Dedifferentiated amniotic fluid mesenchymal stem cell (primary cell): ENCODE data around the gene CACNA1I.

Experiments
- DNase-seq: peaks from one replicate; pipeline ENCODE4 v3.0.0-alpha.2; 2016; ENCODE audit errors: extremely low spot score

The CACNA1I gene

DNA sequence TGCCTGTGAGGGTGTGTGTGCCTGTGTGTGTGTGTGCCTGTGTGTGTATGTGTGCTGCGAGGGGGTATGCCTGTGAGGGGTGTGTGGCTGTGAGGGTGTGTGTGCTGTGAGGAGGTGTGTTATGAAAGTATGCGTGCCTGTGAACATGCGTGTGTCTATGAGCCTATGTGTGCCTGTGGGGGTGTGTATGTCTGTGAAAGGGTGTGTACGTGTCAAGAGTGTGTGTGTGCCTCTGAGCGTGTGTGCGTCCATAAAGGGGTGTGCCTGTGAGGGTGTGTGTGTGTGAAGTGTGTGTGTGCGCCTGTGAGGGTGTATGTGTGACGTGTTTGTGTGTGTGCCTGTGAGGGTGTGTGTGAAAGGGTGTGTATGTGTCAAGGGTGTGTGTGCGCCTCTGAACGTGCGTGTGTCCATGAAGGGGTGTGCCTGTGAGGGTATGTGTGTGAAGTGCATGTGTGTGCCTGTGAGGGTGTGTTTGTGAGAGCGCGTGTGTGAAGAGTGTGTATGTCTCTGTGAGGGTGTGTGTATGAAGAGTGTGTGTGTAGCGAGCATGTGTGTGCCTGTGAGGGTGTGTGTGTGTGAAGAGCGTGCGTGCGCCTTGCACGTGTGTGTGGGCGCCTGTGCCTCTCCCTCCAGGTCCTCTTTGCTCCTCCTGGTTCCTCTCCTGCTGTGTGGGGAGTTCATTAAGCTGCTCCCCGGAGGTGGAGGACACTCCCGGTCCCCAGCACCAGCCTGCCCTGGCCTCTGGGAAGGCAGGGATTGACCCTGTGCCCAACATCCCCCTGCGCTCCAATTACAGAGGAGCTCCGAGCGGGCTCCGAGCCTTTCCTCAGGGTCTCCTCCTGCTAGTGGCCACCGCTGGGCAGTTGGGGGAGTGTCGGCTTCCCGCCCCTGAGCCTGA, 53.3 kb downstream of the CACNA1I start:
- DNase-seq, result no peak

DNA sequence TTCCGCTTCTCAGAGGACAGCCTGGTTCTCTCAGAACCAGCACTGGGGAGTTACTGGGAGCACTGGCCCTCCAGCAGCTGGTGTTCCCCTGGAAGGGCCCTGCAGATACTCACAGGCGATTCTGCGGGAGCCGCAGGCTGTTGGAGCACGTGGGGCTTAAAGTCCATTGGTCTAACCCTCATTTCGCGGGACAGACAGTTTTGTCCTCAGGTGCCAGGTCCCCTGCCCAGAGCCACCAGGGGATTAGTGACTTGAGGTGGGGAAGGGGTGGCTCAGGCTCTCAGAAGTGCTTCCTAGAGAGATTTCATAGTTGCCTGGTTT, 53.9 kb downstream of the CACNA1I start:
- DNase-seq, result no peak

DNA sequence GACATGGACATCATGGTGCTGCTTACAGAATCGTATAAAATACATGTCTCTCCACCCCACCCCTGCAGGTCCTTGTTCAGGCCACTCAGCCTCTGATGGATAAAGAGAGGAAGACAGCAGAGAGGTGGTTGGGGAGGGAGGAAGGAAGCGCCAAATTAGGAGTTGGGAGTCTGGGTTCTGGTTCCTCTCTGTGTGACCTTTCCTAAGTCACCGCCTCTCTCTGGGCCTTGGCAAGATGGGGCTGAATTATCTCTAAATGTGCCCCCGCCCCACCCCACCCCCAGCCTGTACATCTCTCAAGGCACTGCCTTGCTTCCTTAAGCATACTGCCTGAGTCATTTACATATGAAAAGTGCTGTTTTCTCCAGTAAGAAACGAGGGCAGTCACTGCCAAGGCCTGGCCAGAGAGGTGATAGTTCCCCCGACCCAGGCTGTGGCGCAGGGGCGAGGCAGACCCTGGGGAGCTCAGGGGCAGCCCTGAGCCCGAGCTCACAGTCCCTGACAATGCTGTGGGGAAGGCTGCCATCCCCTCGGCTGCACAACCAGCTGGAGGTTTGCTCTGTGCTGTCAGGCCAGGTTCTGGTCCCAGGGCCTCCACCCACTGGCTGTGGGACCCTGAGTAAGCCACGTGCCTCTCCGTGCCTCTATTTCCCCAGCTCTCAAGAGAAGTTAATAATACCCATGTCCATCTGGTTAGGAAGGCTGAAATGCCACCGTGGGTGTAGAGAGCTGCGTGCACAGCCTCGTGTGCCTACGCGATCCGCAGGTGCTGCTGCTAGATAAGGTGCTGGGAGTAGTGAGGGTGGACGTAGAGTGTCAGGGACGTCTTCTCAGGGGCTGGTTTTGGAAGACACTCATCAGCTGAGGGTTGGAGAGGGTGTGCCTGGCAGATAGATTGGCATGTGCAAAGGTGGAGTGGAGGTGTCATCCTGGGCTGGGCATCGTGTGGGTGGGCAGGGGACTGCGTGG, 55.3 kb downstream of the CACNA1I start:
- DNase-seq, result no peak

DNA sequence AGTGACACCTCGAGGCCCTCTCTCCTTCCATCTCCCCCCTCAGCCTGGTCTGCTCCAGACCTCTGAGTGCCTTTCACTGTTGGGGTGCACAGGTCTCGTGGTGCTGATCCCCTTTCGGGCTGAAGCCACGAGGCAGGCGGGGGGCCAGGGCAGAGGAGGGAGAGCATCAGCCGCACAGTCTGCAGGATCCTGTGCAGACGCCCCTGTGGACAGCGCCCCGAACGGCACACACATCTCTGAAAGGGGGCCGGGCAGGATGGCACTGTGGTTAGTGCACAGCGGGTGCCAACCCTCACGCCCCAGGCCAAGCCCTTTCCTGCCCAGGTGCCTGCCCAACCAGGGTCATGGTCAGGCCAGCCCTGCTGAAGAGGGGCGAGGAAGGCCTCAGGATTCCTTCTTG, 56.7 kb downstream of the CACNA1I start:
- no peak for DNase-seq

DNA sequence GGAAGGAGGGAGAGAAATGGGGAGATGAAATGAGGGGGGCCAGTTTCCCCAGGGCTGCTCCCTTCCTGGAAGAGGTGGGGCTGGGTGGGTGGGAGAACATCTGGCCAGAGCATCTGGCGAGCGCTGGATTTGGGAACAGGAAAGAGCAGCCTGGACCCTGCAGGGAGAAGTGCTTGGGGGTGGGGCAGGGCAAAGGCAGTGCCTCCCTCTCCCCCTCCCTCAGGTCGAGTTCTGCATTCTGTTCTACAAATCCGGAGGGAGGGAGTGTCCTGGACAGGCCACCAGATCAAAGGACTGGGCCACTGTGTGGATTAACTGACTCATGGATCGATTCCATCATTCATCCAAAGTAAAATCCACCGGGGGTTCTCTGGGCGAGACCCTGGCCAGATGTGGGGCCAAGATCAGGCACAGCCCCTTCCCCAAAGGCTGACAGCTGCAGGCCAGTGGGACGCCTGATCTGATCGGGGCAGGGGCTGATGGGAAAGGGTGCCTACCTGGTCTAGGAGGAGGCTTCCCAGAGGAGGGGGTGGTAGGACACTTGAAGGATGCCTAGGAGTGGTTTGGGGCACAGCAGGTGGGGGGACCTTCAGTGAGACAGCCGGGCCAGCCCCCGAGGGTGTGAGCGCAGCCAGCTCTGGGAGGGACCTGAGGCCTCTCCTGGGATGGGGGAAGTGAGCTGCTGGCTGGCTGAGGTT, 57.5 kb downstream of the CACNA1I start:
- no peak for DNase-seq

DNA sequence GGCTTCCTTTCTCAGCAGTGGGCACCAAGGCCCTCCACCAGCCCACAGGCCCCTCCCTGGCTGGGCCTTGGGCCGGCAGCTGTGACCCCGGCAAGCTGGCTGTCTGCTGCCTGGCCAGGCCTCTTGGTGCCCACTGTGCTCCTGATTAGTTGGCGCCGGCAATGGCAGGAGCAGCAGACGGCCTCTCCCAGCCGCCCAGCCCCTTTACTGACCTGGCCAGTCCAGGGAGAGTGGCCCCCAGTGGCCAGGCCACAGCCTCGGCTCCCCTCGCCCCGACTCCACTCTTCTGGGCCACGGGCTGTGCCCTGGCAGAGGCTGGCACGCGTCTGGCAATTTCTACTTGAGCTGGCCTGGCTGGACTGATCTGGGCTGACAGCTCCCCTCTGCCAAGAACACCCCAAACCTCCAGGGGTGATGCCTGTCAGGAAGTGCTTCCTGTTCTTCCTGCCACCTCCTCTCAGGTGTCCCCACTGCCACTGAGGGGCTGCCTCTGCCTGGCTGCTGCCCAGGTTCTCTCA, 58.1 kb downstream of the CACNA1I start:
- no peak for DNase-seq

DNA sequence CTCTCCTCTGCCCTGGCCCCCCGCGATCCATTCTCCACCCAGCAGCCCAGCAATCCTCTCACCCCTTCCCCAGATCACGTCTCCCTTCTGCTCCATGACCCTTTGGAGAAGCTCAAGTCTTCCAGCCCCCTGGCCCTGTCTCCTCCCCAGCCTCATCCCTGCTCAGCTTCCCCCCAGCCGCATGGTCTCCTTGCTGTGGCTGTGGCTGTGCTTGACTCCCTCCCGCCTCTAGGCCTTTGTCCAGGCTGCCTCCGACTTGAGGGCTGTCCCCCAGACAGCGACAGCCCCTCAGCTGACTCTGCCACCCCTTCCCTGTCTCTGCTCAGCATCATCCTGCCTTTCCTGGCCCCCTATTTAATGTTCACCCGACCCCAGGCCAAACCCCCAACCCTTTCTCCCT, 59.3 kb downstream of the CACNA1I start:
- no peak for DNase-seq

DNA sequence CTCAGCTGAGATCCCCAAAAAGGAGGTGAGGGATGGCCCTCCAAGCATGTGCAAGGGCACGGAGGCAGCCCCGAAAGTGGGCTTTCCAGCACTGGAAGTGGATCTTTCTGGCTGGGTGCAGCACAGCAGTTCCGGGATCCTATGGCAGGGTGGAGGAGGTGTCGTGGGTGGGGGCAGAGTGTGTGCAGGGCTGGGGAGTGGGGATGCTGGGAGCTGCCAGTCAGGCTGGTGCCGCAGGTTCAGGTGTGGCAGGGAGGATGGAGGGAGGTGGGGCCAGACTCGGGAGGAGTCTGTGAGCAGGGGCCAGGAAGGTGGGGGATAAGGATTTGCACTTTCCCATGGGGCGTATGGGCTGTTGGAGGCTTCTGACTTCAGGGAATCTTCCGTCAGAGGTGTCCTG, 60.2 kb downstream of the CACNA1I start:
- DNase-seq, result no peak

DNA sequence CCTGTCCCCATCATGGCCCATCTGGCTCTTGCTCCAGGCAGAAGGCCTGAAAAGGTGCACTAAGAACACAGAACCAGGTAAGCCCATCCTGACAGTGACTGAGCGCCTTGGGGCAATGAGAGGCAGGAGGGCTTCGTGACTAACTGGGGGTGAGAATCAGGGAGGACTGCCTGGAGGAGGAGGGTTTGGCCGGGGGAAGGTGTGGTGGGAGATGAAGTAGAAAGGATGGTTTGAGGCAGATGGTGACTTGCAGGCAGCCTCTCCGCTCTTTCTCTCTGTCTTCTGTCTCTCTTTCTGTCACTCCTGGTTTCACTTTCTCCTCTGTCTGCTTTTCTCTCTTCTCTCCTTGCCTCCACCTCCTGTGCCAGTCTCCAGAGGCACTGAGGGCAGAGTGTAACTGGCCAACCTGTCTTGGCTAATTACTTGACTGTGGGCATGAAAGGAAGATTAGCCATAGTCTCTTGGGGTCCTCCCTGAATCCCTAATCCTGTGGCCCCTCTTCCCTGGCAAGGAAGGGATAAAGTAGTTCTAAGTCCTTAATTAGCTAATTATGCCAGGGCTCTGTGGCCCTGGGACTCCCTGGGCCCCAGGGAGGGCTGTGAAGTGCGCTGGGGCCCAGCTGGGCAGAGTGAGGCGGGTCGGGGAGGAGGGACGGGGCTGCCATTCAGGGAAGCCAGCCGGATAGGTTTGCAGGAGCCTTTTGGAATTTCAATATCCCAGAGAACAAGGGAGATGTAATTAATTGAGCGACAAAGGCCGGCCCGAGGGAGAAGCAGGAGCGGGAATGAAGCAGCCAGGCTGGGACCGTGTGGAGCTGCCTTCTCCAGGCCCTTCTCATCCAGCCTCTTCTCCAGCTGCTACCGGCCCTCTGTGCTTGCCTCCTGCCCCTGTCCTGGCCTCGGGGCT, 61.1 kb downstream of the CACNA1I start:
- no peak for DNase-seq

DNA sequence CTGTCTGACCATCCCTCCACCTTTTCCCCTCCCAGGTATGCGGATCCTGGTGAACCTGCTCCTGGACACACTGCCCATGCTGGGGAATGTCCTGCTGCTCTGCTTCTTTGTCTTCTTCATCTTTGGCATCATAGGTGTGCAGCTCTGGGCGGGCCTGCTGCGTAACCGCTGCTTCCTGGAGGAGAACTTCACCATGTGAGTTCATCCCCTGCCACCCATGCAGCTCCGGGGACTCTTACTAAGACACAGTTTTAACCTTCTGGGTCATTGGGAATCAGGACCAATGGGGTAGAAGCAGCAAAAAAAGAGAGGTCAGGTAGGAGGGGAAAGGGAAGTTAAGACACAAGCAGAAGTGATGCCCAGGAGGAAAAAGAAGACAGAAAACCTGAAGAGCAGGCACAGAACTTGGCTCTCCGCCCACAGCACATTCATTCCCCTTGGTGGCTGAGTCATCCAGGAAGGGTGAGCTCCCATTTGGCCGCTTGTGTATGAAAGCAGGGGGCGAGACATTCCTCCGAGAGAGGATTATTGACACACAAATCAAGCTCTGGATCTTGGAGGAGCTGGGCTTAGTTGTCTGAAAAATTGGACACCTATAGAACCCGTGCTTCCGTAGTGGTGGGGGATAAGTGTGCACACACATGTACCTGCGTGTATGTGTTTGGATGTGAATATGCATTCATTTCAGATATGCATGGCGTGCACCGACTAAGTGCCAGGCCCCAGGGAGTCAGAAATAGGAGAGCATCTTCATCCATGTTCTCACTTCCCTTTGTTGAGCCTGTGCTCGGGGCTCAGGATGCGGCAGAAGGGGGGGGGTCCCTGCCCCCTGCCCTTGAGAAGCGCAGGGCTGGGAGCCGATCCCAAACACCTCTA, 64.2 kb downstream of the CACNA1I start:
- DNase-seq, result peak; percentile 54

DNA sequence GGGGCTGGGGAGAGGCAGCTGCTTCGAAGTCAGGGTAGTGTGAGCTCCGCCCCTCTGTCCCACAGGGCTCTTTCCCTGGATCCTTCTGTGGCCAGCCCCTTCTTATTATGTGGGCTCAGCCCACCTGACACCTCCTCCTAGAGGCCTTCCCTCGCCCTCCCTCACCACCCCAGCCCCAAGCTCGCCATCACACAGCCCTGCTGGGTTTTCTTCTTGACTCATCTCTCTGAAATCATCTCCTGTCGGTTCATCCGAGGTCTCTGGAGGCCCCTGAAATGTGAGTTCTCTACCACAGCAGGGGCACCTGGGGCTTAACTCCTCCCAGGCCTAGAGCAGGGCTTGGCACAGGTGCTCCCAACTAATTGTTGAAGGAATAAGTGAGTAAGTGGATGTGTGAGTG, 65.2 kb downstream of the CACNA1I start:
- no peak for DNase-seq

DNA sequence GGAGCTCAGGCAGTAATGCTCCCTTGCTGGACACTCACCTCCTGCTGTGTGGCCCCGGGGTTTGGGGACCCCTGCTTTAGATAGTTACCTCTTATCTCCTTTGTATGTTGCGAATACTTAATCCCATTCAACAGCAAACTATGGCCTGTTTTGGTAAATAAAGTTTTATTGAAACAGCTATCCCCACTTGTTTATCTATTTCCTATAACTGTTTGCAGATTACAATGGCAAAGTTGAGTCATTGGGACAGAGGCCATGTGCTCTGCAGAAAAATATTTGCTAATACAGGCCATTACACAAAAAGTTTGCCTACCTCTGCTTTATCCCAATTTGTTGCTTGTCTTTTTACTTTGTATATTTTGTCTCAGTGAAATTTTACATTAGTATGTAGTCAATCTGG, 68.4 kb downstream of the CACNA1I start:
- no peak for DNase-seq

DNA sequence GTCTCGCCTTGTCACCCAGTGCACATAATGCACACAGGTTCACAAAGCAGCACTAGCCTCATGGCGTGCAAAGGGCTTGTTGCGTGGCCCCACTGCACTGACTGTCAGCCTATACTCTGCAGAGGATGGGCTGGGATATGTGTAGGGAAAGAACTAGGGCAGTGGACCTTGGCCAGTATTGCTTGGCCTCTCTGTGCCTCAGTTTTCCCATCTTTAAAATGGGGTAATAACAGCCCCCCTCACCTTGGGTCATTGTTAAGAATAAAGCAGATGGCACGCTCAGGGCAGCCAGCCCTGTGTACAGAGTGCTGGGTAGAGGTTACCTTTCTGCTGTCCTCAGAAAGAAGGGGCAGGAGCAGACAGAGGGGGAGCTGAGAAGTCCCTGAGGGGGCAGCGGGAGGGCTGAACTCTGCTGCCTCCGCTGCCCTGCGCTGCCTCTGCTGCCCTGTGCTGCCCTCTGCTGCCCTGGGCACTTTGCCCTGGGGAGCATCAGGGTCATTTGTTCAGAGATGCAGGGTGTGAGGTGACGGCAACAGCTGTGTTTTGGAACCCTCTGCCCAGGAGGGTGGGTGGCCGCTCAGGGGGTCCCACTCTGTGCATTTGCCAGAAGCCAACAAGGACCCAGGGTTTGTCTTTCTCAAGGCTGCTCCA, 71.2 kb downstream of the CACNA1I start:
- DNase-seq, result no peak

DNA sequence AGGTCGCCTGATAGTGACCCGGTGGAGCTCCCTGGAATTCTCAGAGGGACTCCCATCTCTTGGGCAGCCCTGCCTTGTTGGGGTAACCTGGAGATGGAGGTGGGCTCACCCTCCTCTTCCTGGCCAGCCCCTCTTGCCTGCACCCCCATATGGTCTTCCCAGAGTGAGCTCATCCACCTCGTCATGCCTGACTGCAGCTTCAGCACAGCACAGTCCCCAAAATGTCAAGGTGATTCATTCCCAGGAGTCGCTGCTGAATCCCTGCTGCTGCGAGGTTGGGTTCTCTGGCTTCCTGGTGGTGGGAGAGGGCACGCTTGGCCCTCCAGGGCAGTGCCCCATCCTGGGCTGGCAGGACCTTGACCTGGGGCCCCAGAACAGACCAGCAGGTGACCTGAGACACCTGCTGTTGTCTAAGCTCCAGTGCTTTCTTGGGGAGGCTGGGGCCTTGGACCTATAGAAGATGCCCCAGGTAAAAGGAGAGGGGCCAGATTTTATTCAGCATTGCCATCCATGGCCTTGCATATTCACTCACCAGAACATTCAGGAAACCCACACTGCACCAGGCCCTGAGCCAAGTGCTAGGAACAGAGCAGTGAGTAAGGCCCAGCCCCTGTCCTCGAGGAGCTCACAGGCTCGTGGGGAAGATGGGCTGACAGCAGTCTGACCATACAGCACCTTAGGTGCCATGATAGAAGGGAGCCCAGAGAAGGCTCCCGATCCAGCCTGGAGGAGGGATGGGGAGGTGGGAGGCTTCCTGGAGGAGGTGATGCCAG, 72.9 kb downstream of the CACNA1I start:
- no peak for DNase-seq

DNA sequence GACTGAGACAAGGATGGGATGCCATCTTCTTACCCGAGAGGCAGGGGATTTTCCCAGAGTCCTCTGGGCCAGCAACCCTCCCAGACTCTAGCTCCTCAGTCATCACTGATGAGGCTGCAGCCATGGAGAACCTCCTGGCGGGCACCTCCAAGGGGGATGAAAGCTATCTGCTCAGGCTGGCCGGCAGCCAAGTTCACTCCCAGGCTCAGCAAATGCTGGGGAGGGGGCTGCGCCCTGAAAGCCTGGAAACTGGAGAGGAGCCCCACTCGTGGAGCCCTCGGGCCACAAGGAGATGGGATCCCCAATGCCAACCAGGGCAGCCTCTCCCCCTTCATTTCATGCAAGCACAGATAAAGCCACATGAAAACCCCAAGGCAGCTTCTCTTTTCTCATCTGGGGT, 75.0 kb downstream of the CACNA1I start:
- DNase-seq, result no peak

DNA sequence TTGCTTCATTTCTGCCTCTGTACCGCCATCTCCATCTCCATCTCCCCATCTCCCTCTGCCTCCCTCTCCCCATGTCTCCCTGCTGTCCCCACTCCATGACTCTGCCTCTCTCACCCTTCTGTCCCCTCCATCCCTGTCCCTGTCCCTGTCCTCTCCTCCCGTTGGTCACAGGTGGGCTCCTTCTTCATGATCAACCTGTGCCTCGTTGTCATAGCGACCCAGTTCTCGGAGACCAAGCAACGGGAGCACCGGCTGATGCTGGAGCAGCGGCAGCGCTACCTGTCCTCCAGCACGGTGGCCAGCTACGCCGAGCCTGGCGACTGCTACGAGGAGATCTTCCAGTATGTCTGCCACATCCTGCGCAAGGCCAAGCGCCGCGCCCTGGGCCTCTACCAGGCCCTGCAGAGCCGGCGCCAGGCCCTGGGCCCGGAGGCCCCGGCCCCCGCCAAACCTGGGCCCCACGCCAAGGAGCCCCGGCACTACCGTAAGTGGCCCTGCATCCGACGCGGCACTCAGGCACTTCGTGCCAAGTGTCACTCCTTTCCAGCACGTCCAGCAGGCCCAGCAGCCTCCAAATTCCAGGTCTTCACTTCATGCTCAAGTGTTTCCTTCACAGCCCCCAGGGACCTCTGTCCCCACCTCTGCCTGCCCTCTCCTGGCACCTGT, 76.0 kb downstream of the CACNA1I start:
- DNase-seq, result no peak

DNA sequence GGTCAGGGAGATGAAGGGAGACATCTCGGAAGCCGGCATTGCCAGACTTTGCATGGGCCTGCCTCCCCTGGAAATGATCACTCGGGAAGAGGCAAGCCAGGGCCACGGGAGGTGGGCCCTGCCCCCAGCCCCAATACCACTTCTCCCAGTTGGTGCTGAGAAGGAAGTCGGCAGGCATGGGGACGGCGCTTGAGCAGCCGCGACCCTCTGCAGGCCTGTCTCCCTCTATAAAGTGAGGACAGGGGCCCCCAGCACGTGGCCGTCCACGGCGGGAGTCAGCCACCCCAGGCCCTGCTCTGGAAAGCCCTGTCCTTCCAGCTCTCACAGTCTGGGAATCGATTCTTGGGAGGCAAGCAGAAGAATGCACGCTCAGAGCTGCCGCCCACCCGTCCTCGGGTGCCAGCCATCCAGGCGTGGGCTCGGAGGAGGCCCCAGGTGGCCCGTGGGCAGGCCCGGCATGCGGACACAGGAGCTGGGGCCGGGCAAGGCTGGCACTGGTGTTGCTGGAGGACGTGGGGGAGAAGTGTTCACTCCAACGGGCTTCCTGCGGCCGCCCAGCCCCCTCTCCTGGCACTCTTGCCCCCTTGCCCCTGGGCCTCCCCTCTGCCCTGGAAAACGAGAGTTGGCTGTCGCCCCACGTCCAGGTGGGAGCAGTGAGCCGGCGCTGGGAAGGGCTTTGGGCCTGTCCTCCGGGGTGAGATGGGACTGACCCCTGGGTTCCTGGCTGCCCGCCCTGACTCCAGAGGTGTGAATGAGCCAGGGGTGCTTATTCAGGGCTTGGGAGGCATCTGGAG, 77.5 kb downstream of the CACNA1I start:
- no peak for DNase-seq
